Transverse colon (tissue), 4 donors: ENCODE data around the gene FAT4. TPM values are rescaled to one million over a fixed set of nuclear protein-coding genes. Genes with fewer than 3 reads are reported as not detected.

Experiments used
- DNase-seq: peaks from one replicate; pipeline ENCODE4 v3.0.0-alpha.2; 2019
- H3K27ac ChIP-seq, 4 donors: fragments of 200-600 bp; sonication (generic); 2 replicates each; pipeline ENCODE4 v1.5.1; 2016 to 2018; ENCODE audit warnings: inconsistent platforms in 4 of 4
- H3K27me3 ChIP-seq: fragments of 200-600 bp; sonication (generic); 2 replicates; pipeline ENCODE4 v1.5.1; 2017; ENCODE audit warnings: inconsistent platforms
- H3K36me3 ChIP-seq, 4 donors: fragments of 200-600 bp; sonication (generic); 2 replicates each; pipeline ENCODE4 v1.5.1; 2017 to 2019; ENCODE audit warnings: inconsistent platforms in 4 of 4
- H3K4me1 ChIP-seq, 4 donors: fragments of 200-600 bp; sonication (generic); 2 replicates each; pipeline ENCODE4 v1.5.1; 2017 to 2020; ENCODE audit warnings: inconsistent platforms in 4 of 4
- H3K4me3 ChIP-seq, 4 donors: fragments of 200-600 bp; sonication (generic); 1 replicate in 1 of 4; 2 replicates in 3 of 4; pipeline versions ENCODE4 v1.5.1 to v1.6.1; 2017 to 2019; ENCODE audit warnings: inconsistent platforms in 4 of 4
- H3K9me3 ChIP-seq, 2 donors: fragments of 200-600 bp; sonication (generic); 2 replicates each; pipeline ENCODE4 v1.5.1; 2017 to 2019; ENCODE audit warnings: inconsistent platforms in 2 of 2
- CTCF ChIP-seq, 5 experiments: fragments of 200-600 bp in 3 of 5; fragments of 450-650 bp in 2 of 5; sonication (generic) in 3 of 5; IDR thresholded peaks; 1 replicate in 2 of 5; 2 replicates in 3 of 5; pipeline ENCODE4 v1.5.1; 2016 to 2017; ENCODE audit warnings: antibody characterized with exemption in 5 of 5, inconsistent platforms in 3 of 5, mild to moderate bottlenecking in 2 of 5, moderate library complexity in 1 of 5
- EP300 ChIP-seq: sonication (generic); formaldehyde crosslinking; IDR thresholded peaks from one replicate; pipeline ENCODE4 v1.6.1; 2017; ENCODE audit warnings: antibody characterized with exemption, low read depth
- POLR2A ChIP-seq: fragments of 450-650 bp; IDR thresholded peaks from one replicate; pipeline ENCODE4 v1.6.1; 2016; ENCODE audit warnings: antibody characterized with exemption, mild to moderate bottlenecking, moderate library complexity
- POLR2AphosphoS5 ChIP-seq, 3 donors: sonication (generic); formaldehyde crosslinking; IDR thresholded peaks; one replicate each; pipeline ENCODE4 v1.6.1; 2016; ENCODE audit warnings: antibody characterized with exemption in 3 of 3
- WGBS, 2 donors: methylation state at CpG; one replicate each; pipeline ENCODE4 v1.1.5; 2018; ENCODE audit warnings: low coverage in 1 of 2; 5-methylcytosine and 5-hydroxymethylcytosine counted together
- in situ Hi-C, 4 donors: fragments of 200-750 bp; cut with MboI; loops; one replicate each; pipeline versions ENCODE4 v1.15.0 to v1.15.1; 2017; ENCODE audit warnings: low sequenced_read_pairs in 3 of 4, low pct_ligation_motif_present in 1 of 4, low pct_unique_long_range_greater_than_20kb in 1 of 4
- intact Hi-C: fragments of 100-400 bp; cut with DNase I; formaldehyde crosslinking; loops from one replicate; pipeline ENCODE4 v1.15.1; 2023; ENCODE audit warnings: low total_unique reads
- total RNA-seq, 4 donors: library from RNA; depleted of rRNA; stranded (reverse); fragments of >200 nt; gene quantifications; one replicate each; pipeline ENCODE4 v1.1.0, GENCODE V29; 2016

Gene FAT4
- total RNA-seq, 4 donors from 2014 or later: 4.1 to 15.9 (median 9.3) TPM

- 96% methylated on average over 31 of the region's 34 CpGs; no CpG with 5 or more reads in 1 of the 2 donors for WGBS, 2 donors
- in situ Hi-C loops: loop anchor here in 1 of 4 donors (25.0 kb wide), 1 partner anchor 944 kb away; no protein-coding TSS in a partner anchor
- intact Hi-C loops: no loop called here
- Histone ChIP-seq H3K27me3 (no peaks in the 10 kb centered on the region), H3K36me3 (no peaks in the 10 kb centered on the region), H3K4me3 (no peak overlapping the region), H3K4me1 (no peaks in the 10 kb centered on the region), H3K27ac (no peak overlapping the region), H3K9me3 (no peaks in the 10 kb centered on the region)
- no peak for TF ChIP-seq CTCF (IDR thresholded peaks at IDR 0.05)
- TF ChIP-seq EP300: no peak
- TF ChIP-seq POLR2AphosphoS5 (IDR thresholded peaks at IDR 0.05): no peak
- no peak for TF ChIP-seq POLR2A
- DNase-seq: no peak
Observed at GRCh38 chr4:125280892-125281403, 33.8 kb upstream of the FAT4 start.

GRCh38 chr4:125283707-125284279 is 31.0 kb upstream of the FAT4 start:
- 2 to 3% methylated on average over 4 of the region's 4 CpGs for WGBS, 2 donors
- H3K4me3 ChIP-seq: no peak overlapping the region
- H3K27me3 ChIP-seq: no peaks in the 10 kb centered on the region
- intact Hi-C loops (no loop called here), in situ Hi-C loops (loop anchor here in 1 of 4 donors (25.0 kb wide), 1 partner anchor 946 kb away; no protein-coding TSS in a partner anchor)
- no peak for DNase-seq
- no peak overlapping the region for H3K27ac ChIP-seq
- H3K9me3 ChIP-seq: no peaks in the 10 kb centered on the region
- TF ChIP-seq CTCF (IDR thresholded peaks at IDR 0.05) (peak; percentile 24 to 52 (median 47)), POLR2AphosphoS5 (IDR thresholded peaks at IDR 0.05) (no peak)
- H3K36me3 ChIP-seq: no peaks in the 10 kb centered on the region
- H3K4me1 ChIP-seq: no peaks in the 10 kb centered on the region

- H3K4me3 ChIP-seq: no peak overlapping the region
- WGBS, 2 donors: 33 to 49% methylated on average over 2 of the region's 2 CpGs
- H3K4me1 ChIP-seq: no peaks in the 10 kb centered on the region
- in situ Hi-C loops: loop anchor here in 1 of 4 donors (25.0 kb wide), 1 partner anchor 960 kb away; no protein-coding TSS in a partner anchor
- no peak for DNase-seq
- no peaks in the 10 kb centered on the region for H3K9me3 ChIP-seq
- TF ChIP-seq POLR2AphosphoS5 (IDR thresholded peaks at IDR 0.05) (no peak), EP300 (no peak), CTCF (IDR thresholded peaks at IDR 0.05) (no peak), POLR2A (no peak)
- H3K27ac ChIP-seq: no peak overlapping the region
- intact Hi-C loops: no loop called here
- no peaks in the 10 kb centered on the region for H3K27me3 ChIP-seq
- no peaks in the 10 kb centered on the region for H3K36me3 ChIP-seq
Observed at GRCh38 chr4:125297116-125297515, 17.6 kb upstream of the FAT4 start.

GRCh38 chr4:125303058-125303457 is 11.7 kb upstream of the FAT4 start:
- Histone ChIP-seq H3K9me3 (no peaks in the 10 kb centered on the region), H3K4me1 (no peaks in the 10 kb centered on the region), H3K36me3 (no peaks in the 10 kb centered on the region), H3K27me3 (no peaks in the 10 kb centered on the region), H3K4me3 (no peak overlapping the region), H3K27ac (no peak overlapping the region)
- WGBS, 2 donors: 48 to 50% methylated on average over 1 of the region's 1 CpG
- TF ChIP-seq EP300: no peak
- TF ChIP-seq CTCF (IDR thresholded peaks at IDR 0.05): no peak
- no peak for TF ChIP-seq POLR2AphosphoS5 (IDR thresholded peaks at IDR 0.05)
- no peak for TF ChIP-seq POLR2A
- in situ Hi-C loops (loop anchor here in 2 of 4 donors (25.0 kb wide), 1 partner anchor 434 kb away; no protein-coding TSS in a partner anchor), intact Hi-C loops (no loop called here)
- no peak for DNase-seq
